HG03378 (cell line): ENCODE measurements around the gene SRRM1.
"Not testable (repeated sequence)": the region's sequence is repeated elsewhere in the genome, so short reads cannot be mapped to it uniquely, and the experiment has no call there.

Source experiments
- ATAC-seq: cut with Tn5 transposase; IDR thresholded peaks from one replicate; pipeline ENCODE4 v1.9.1; 2021; ENCODE audit warnings: mild to moderate bottlenecking, moderate library complexity; ENCODE audit not compliant: unreplicated experiment

The SRRM1 gene

GRCh38 chr1:24692351-24692980 is 49.4 kb downstream of the SRRM1 start:
- ATAC-seq: no peak

- no peak for ATAC-seq
These were observed 50.8 kb downstream of the SRRM1 start for GRCh38 chr1:24693827-24694379.

GRCh38 chr1:24694380-24694843 is 51.3 kb downstream of the SRRM1 start:
- ATAC-seq: no peak

- no peak for ATAC-seq
These were observed 52.3 kb downstream of the SRRM1 start for GRCh38 chr1:24695202-24695974.

- no peak for ATAC-seq
These were observed 53.1 kb downstream of the SRRM1 start for GRCh38 chr1:24696041-24696755.

GRCh38 chr1:24696756-24697330 is 53.7 kb downstream of the SRRM1 start:
- ATAC-seq: no peak

GRCh38 chr1:24697453-24698001 is 54.4 kb downstream of the SRRM1 start:
- ATAC-seq: not testable (repeated sequence)

GRCh38 chr1:24698326-24698725 is 55.2 kb downstream of the SRRM1 start:
- ATAC-seq: not testable (repeated sequence)

- no peak for ATAC-seq
These were observed 56.5 kb downstream of the SRRM1 start for GRCh38 chr1:24699628-24700027.

- no peak for ATAC-seq
These were observed 59.6 kb downstream of the SRRM1 start for GRCh38 chr1:24702511-24703293.

- no peak for ATAC-seq
These were observed 61.5 kb downstream of the SRRM1 start for GRCh38 chr1:24704411-24705259.

- ATAC-seq: peak; percentile 59
These were observed 62.4 kb downstream of the SRRM1 start for GRCh38 chr1:24705260-24706073.

- not testable (repeated sequence) for ATAC-seq
These were observed 62.9 kb downstream of the SRRM1 start for GRCh38 chr1:24706074-24706389.

- no peak for ATAC-seq
These were observed 64.6 kb downstream of the SRRM1 start for GRCh38 chr1:24707687-24708086.

- ATAC-seq: no peak
These were observed 65.8 kb downstream of the SRRM1 start for GRCh38 chr1:24708938-24709337.

- no peak for ATAC-seq
These were observed 66.8 kb downstream of the SRRM1 start for GRCh38 chr1:24709791-24710441.

- no peak for ATAC-seq
These were observed 68.2 kb downstream of the SRRM1 start for GRCh38 chr1:24711329-24711728.

GRCh38 chr1:24713176-24713575 is 70.1 kb downstream of the SRRM1 start:
- ATAC-seq: no peak
